Measurements from ENCODE around the gene RXFP3. TPM values are rescaled to one million over a fixed set of nuclear protein-coding genes. Genes with fewer than 3 reads are reported as not detected.

The RXFP3 gene
- total RNA-seq, 1 donor from 2014 or later = 0.18 TPM

GRCh38 chr5:33980030-33980429 lies 43.8 kb downstream of the RXFP3 start:
- no peaks in the 10 kb centered on the region for H3K4me1 Mint-ChIP-seq (ENCODE audit: unreplicated experiment)
- H3K4me3 Mint-ChIP-seq (ENCODE audit: unreplicated experiment) = no peak overlapping the region
- TF ChIP-seq CTCF (IDR thresholded peaks at IDR 0.05; ENCODE audit: unreplicated experiment) = no peak
- H3K27ac Mint-ChIP-seq (ENCODE audit: unreplicated experiment) = no peak overlapping the region
- peaks cover 3% of the 10 kb centered on the region for H3K27me3 Mint-ChIP-seq (ENCODE audit: unreplicated experiment)
- DNase-seq (ENCODE audit: low spot score) = no peak
- no peaks in the 10 kb centered on the region for H3K9me3 Mint-ChIP-seq (ENCODE audit: unreplicated experiment)
- peaks cover 5% of the 10 kb centered on the region for H3K36me3 Mint-ChIP-seq (ENCODE audit: low read depth, unreplicated experiment)

GRCh38 chr5:33981408-33982162 lies 45.4 kb downstream of the RXFP3 start:
- no peak for DNase-seq (ENCODE audit: low spot score)
- H3K4me1 Mint-ChIP-seq (ENCODE audit: unreplicated experiment) = no peaks in the 10 kb centered on the region
- H3K27ac Mint-ChIP-seq (ENCODE audit: unreplicated experiment) = no peak overlapping the region
- peaks cover 5% of the 10 kb centered on the region for H3K36me3 Mint-ChIP-seq (ENCODE audit: low read depth, unreplicated experiment)
- H3K4me3 Mint-ChIP-seq (ENCODE audit: unreplicated experiment) = no peak overlapping the region
- no peak for TF ChIP-seq CTCF (IDR thresholded peaks at IDR 0.05; ENCODE audit: unreplicated experiment)
- H3K27me3 Mint-ChIP-seq (ENCODE audit: unreplicated experiment) = peaks cover 3% of the 10 kb centered on the region
- H3K9me3 Mint-ChIP-seq (ENCODE audit: unreplicated experiment) = no peaks in the 10 kb centered on the region

- H3K4me3 Mint-ChIP-seq (ENCODE audit: unreplicated experiment) = no peak overlapping the region
- H3K27ac Mint-ChIP-seq (ENCODE audit: unreplicated experiment) = no peak overlapping the region
- DNase-seq (ENCODE audit: low spot score) = no peak
- no peak for TF ChIP-seq CTCF (IDR thresholded peaks at IDR 0.05; ENCODE audit: unreplicated experiment)
- peaks cover 18% of the 10 kb centered on the region for H3K36me3 Mint-ChIP-seq (ENCODE audit: low read depth, unreplicated experiment)
- H3K9me3 Mint-ChIP-seq (ENCODE audit: unreplicated experiment) = no peaks in the 10 kb centered on the region
- peaks cover 2% of the 10 kb centered on the region for H3K27me3 Mint-ChIP-seq (ENCODE audit: unreplicated experiment)
- H3K4me1 Mint-ChIP-seq (ENCODE audit: unreplicated experiment) = no peaks in the 10 kb centered on the region
Measured at GRCh38 chr5:33984178-33984577, 48.0 kb downstream of the RXFP3 start.

GRCh38 chr5:33984671-33985124 lies 48.5 kb downstream of the RXFP3 start, which contains the start of gene SLC45A2:
Gene SLC45A2 (minus strand): TSS chr5:33984693. CDS start chr5:33984583, 110 bp downstream.
- Mint-ChIP-seq H3K36me3 (ENCODE audit: low read depth, unreplicated experiment) (peaks cover 21% of the 10 kb centered on the region), H3K9me3 (ENCODE audit: unreplicated experiment) (no peaks in the 10 kb centered on the region), H3K4me3 (ENCODE audit: unreplicated experiment) (no peak within 1 kb of the TSS), H3K27me3 (ENCODE audit: unreplicated experiment) (peaks cover 2% of the 10 kb centered on the region), H3K4me1 (ENCODE audit: unreplicated experiment) (no peaks in the 10 kb centered on the region), H3K27ac (ENCODE audit: unreplicated experiment) (no peak within 1 kb of the TSS)
- DNase-seq (ENCODE audit: low spot score) = no peak
- TF ChIP-seq CTCF (IDR thresholded peaks at IDR 0.05; ENCODE audit: unreplicated experiment) = no peak

GRCh38 chr5:33985447-33985846 lies 49.3 kb downstream of the RXFP3 start:
- no peak for DNase-seq (ENCODE audit: low spot score)
- no peaks in the 10 kb centered on the region for H3K9me3 Mint-ChIP-seq (ENCODE audit: unreplicated experiment)
- no peak overlapping the region for H3K4me3 Mint-ChIP-seq (ENCODE audit: unreplicated experiment)
- H3K36me3 Mint-ChIP-seq (ENCODE audit: low read depth, unreplicated experiment) = peaks cover 20% of the 10 kb centered on the region
- H3K4me1 Mint-ChIP-seq (ENCODE audit: unreplicated experiment) = no peaks in the 10 kb centered on the region
- no peak overlapping the region for H3K27ac Mint-ChIP-seq (ENCODE audit: unreplicated experiment)
- peaks cover 2% of the 10 kb centered on the region for H3K27me3 Mint-ChIP-seq (ENCODE audit: unreplicated experiment)
- no peak for TF ChIP-seq CTCF (IDR thresholded peaks at IDR 0.05; ENCODE audit: unreplicated experiment)
